K562 (cell line): Measurements from ENCODE around the gene ANK3.

Experiments used
- BRCA1 ChIP-seq, 2 experiments: fragments of 450-650 bp in 1 of 2; sonication (generic) in 1 of 2; formaldehyde crosslinking in 1 of 2; IDR thresholded peaks; 2 replicates each; pipeline versions ENCODE4 v1.5.0 to v1.6.1; 2017 to 2020; ENCODE audit warnings: mild to moderate bottlenecking in 1 of 2, missing genetic modification reagents in 1 of 2
- CEBPB ChIP-seq: fragments of 450-650 bp; IDR thresholded peaks from 2 replicates; pipeline ENCODE4 v1.6.1; 2016; ENCODE audit warnings: missing genetic modification characterization, missing compliant biosample characterization
- KDM2B ChIP-seq: fragments of 250-450 bp; sonication (Bioruptor Pico); IDR thresholded peaks from 2 replicates; pipeline ENCODE4 v1.8.0; 2021; ENCODE audit warnings: mild to moderate bottlenecking, moderate library complexity
- MTA3 ChIP-seq: fragments of 450-650 bp; formaldehyde crosslinking; IDR thresholded peaks from 2 replicates; pipeline ENCODE4 v1.6.1; 2017; ENCODE audit warnings: mild to moderate bottlenecking, borderline replicate concordance
- MXI1 ChIP-seq: IDR thresholded peaks from 2 replicates; pipeline ENCODE4 v1.6.1; 2011; ENCODE audit warnings: low read depth, mild to moderate bottlenecking, improper control_type of control experiment, low read length
- NR2C2 ChIP-seq, 2 experiments: fragments of 200-800 bp in 1 of 2; sonication (Bioruptor generic) in 1 of 2; sonication (generic) in 1 of 2; formaldehyde crosslinking in 1 of 2; IDR thresholded peaks; 2 replicates each; pipeline versions ENCODE4 v1.6.1 to v1.8.0; 2016 to 2022; ENCODE audit warnings: mild to moderate bottlenecking in 1 of 2, missing compliant biosample characterization in 1 of 2, missing genetic modification characterization in 1 of 2, missing genetic modification reagents in 1 of 2
- SMC3 ChIP-seq: conservative IDR thresholded peaks from 2 replicates; pipeline ENCODE4 v1.6.1; 2011; ENCODE audit warnings: low read depth, low read length, improper control_type of control experiment; ENCODE audit not compliant: insufficient read depth
- TCF7L2 ChIP-seq: fragments of 150-350 bp; IDR thresholded peaks from 2 replicates; pipeline ENCODE4 v1.6.1; 2016; ENCODE audit warnings: low read depth, mild to moderate bottlenecking, low read length, moderate library complexity
- ZFP36 ChIP-seq: fragments of 150-350 bp; IDR thresholded peaks from 2 replicates; pipeline ENCODE4 v1.6.1; 2018; ENCODE audit warnings: low read length, low read depth; ENCODE audit not compliant: partially characterized antibody
- ZNF146 ChIP-seq: IDR thresholded peaks from one replicate; pipeline ENCODE4 v1.6.1; 2018; ENCODE audit warnings: missing compliant biosample characterization; ENCODE audit not compliant: unreplicated experiment
- ZNF780A ChIP-seq: fragments of 250-450 bp; sonication (Bioruptor Pico); IDR thresholded peaks from 2 replicates; pipeline ENCODE4 v1.5.0; 2021; ENCODE audit warnings: mild to moderate bottlenecking
- TF ChIP-seq, protein P1 (sequence below), 2 experiments: fragments of 450-650 bp; formaldehyde crosslinking in 1 of 2; IDR thresholded peaks; 2 replicates each; pipeline versions ENCODE4 v1.4.0 to v1.6.1; 2014 to 2020; ENCODE audit warnings: mild to moderate bottlenecking in 2 of 2, borderline replicate concordance in 1 of 2, low read depth in 1 of 2

DNA sequence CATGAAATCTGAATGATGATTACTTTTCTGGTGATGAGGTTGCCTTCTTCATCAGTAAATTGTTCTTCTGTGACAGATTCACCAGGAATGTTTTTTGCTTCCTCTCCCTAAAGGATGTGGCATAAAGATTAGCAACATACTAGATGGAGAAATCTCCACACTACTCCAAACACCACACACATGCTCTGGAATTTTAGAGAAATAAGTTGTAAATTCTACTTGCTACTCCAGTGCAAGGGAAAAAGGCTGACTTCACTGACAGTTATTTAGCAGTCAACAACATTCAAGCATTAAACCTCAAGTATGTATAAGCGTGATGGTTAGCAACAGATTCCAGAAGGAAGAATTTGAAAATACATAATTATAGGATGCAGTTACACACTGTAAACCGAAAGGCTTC, 345.4 kb downstream of the ANK3 start:
- no peak for TF ChIP-seq ZNF780A
- no peak for TF ChIP-seq MTA3
- TF ChIP-seq KDM2B (CRISPR knock-in tag), result no peak
- no peak for TF ChIP-seq BRCA1 (IDR thresholded peaks at IDR 0.05)
- TF ChIP-seq BRCA1 (CRISPR knock-in tag; IDR thresholded peaks at IDR 0.05), result no peak
- no peak for TF ChIP-seq ZNF146
- no peak for TF ChIP-seq NR2C2 (CRISPR knock-in tag; IDR thresholded peaks at IDR 0.05)
- TF ChIP-seq NR2C2 (tag; IDR thresholded peaks at IDR 0.05), result no peak
- no peak for TF ChIP-seq ZFP36
- TF ChIP-seq CEBPB (tag), result no peak
- no peak for TF ChIP-seq SMC3
- TF ChIP-seq TCF7L2, result no peak
- TF ChIP-seq, protein P1, sequence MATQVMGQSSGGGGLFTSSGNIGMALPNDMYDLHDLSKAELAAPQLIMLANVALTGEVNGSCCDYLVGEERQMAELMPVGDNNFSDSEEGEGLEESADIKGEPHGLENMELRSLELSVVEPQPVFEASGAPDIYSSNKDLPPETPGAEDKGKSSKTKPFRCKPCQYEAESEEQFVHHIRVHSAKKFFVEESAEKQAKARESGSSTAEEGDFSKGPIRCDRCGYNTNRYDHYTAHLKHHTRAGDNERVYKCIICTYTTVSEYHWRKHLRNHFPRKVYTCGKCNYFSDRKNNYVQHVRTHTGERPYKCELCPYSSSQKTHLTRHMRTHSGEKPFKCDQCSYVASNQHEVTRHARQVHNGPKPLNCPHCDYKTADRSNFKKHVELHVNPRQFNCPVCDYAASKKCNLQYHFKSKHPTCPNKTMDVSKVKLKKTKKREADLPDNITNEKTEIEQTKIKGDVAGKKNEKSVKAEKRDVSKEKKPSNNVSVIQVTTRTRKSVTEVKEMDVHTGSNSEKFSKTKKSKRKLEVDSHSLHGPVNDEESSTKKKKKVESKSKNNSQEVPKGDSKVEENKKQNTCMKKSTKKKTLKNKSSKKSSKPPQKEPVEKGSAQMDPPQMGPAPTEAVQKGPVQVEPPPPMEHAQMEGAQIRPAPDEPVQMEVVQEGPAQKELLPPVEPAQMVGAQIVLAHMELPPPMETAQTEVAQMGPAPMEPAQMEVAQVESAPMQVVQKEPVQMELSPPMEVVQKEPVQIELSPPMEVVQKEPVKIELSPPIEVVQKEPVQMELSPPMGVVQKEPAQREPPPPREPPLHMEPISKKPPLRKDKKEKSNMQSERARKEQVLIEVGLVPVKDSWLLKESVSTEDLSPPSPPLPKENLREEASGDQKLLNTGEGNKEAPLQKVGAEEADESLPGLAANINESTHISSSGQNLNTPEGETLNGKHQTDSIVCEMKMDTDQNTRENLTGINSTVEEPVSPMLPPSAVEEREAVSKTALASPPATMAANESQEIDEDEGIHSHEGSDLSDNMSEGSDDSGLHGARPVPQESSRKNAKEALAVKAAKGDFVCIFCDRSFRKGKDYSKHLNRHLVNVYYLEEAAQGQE (IDR thresholded peaks at IDR 0.05; ENCODE audit: borderline replicate concordance), result no peak
- TF ChIP-seq, protein P1 (CRISPR knock-in tag; IDR thresholded peaks at IDR 0.05; ENCODE audit: low read depth), result no peak
- TF ChIP-seq MXI1, result no peak
